HepG2 (cell line): ENCODE measurements around the gene HOXA10. TPM values are rescaled to one million over a fixed set of nuclear protein-coding genes. Genes with fewer than 3 reads are reported as not detected.

Experiments
- ESRRA ChIP-seq: sonication (generic); formaldehyde crosslinking; IDR thresholded peaks from 2 replicates; pipeline ENCODE4 v1.5.1; 2020; ENCODE audit warnings: mild to moderate bottlenecking, low read depth, missing genetic modification reagents
- FOXM1 ChIP-seq: sonication (generic); formaldehyde crosslinking; IDR thresholded peaks from 2 replicates; pipeline ENCODE4 v1.5.0; 2020; ENCODE audit warnings: missing genetic modification reagents
- GTF2F1 ChIP-seq: fragments of 150-350 bp; IDR thresholded peaks from 2 replicates; pipeline ENCODE4 v1.6.1; 2014; ENCODE audit warnings: low read length
- HMGA1 ChIP-seq: sonication (generic); formaldehyde crosslinking; conservative IDR thresholded peaks from 2 replicates; pipeline ENCODE4 v1.4.0; 2020; ENCODE audit warnings: missing genetic modification reagents
- KAT8 ChIP-seq: IDR thresholded peaks from 2 replicates; pipeline ENCODE4 v1.6.1; 2016; ENCODE audit warnings: missing genetic modification reagents, missing compliant biosample characterization
- KDM5B ChIP-seq: sonication (generic); formaldehyde crosslinking; IDR thresholded peaks from 2 replicates; pipeline ENCODE4 v1.4.0; 2020; ENCODE audit warnings: missing genetic modification reagents, mild to moderate bottlenecking, borderline replicate concordance
- POGK ChIP-seq: sonication (generic); formaldehyde crosslinking; conservative IDR thresholded peaks from 2 replicates; pipeline ENCODE4 v1.8.0; 2022; ENCODE audit warnings: mild to moderate bottlenecking, moderate library complexity, missing genetic modification reagents
- SIN3A ChIP-seq: IDR thresholded peaks from 2 replicates; pipeline ENCODE4 v1.6.1; 2011; ENCODE audit warnings: low read depth, mild to moderate bottlenecking, control low read depth, low read length, borderline replicate concordance
- SOX5 ChIP-seq: IDR thresholded peaks from 2 replicates; pipeline ENCODE4 v1.6.1; 2016; ENCODE audit warnings: borderline replicate concordance
- SYNCRIP ChIP-seq: fragments of 200-400 bp; formaldehyde crosslinking; IDR thresholded peaks from 2 replicates; pipeline ENCODE4 v1.6.1; 2018; ENCODE audit warnings: mild to moderate bottlenecking, low read depth, low read length; ENCODE audit not compliant: insufficient read depth
- U2AF1 ChIP-seq: fragments of 200-400 bp; formaldehyde crosslinking; optimal IDR thresholded peaks from 2 replicates; pipeline ENCODE3; 2017; ENCODE audit warnings: mild to moderate bottlenecking, low read depth, low read length
- ZBTB1 ChIP-seq: sonication (generic); formaldehyde crosslinking; IDR thresholded peaks from 2 replicates; pipeline ENCODE4 v1.4.0; 2020; ENCODE audit warnings: missing genetic modification reagents, borderline replicate concordance
- ZBTB7B ChIP-seq: sonication (generic); formaldehyde crosslinking; IDR thresholded peaks from 2 replicates; pipeline ENCODE4 v1.4.0; 2020; ENCODE audit warnings: missing genetic modification reagents
- ZFP36 ChIP-seq: fragments of 150-350 bp; IDR thresholded peaks from 2 replicates; pipeline ENCODE4 v1.6.1; 2018; ENCODE audit warnings: borderline replicate concordance, low read length, low read depth; ENCODE audit not compliant: partially characterized antibody
- ZNF264 ChIP-seq: sonication (generic); formaldehyde crosslinking; IDR thresholded peaks from 2 replicates; pipeline ENCODE4 v1.4.0; 2020; ENCODE audit warnings: missing genetic modification reagents
- ZNF34 ChIP-seq: sonication (generic); formaldehyde crosslinking; IDR thresholded peaks from 2 replicates; pipeline ENCODE4 v1.4.0; 2020; ENCODE audit warnings: mild to moderate bottlenecking, missing genetic modification reagents, borderline replicate concordance
- ZNF414 ChIP-seq: sonication (generic); formaldehyde crosslinking; IDR thresholded peaks from 2 replicates; pipeline ENCODE4 v1.5.0; 2020; ENCODE audit warnings: missing genetic modification reagents
- ZNF547 ChIP-seq: sonication (generic); formaldehyde crosslinking; IDR thresholded peaks from 2 replicates; pipeline ENCODE4 v1.5.1; 2020; ENCODE audit warnings: mild to moderate bottlenecking, missing genetic modification reagents
- ZNF564 ChIP-seq: sonication (generic); formaldehyde crosslinking; IDR thresholded peaks from 2 replicates; pipeline ENCODE4 v1.8.1; 2023; ENCODE audit warnings: mild to moderate bottlenecking, missing genetic modification reagents
- polyA plus RNA-seq, 8 experiments: library from polyadenylated mRNA; depleted of rRNA in 3 of 8; stranded (reverse) in 7 of 8; unstranded in 1 of 8; fragments of >200 nt; fragmentation: Illumina TruSeq in 4 of 8; extraction: Trizol in 4 of 8; gene quantifications; 2 replicates each; pipeline versions ENCODE4 v1.2.1 to v1.2.3, GENCODE V29; 2011 to 2016; ENCODE audit warnings: low read depth in 4 of 8, missing spikeins in 1 of 8, mixed read lengths in 1 of 8; ENCODE audit not compliant: insufficient read depth in 1 of 8
- total RNA-seq, 5 experiments: library from RNA; depleted of rRNA; stranded (reverse); fragments of >200 nt; fragmentation: Illumina TruSeq; extraction: Trizol; gene quantifications; 2 replicates each; pipeline ENCODE4 v1.2.3, GENCODE V29; 2016; ENCODE audit warnings: low read depth in 1 of 5
- TF ChIP-seq, protein P1 (sequence below): sonication (generic); formaldehyde crosslinking; IDR thresholded peaks from 2 replicates; pipeline ENCODE4 v1.9.0; 2022; ENCODE audit warnings: low read depth, missing genetic modification reagents
- TF ChIP-seq, protein P2 (sequence below): sonication (generic); formaldehyde crosslinking; IDR thresholded peaks from 2 replicates; pipeline ENCODE4 v1.4.0; 2020; ENCODE audit warnings: missing genetic modification reagents, borderline replicate concordance
- TF ChIP-seq, protein P3 (sequence below): fragments of 450-650 bp; IDR thresholded peaks from 2 replicates; pipeline ENCODE4 v1.6.1; 2017

HOXA10 gene
- total and polyA plus RNA-seq, 2 of the 13 experiments (the other 11 are each of a cell fraction or from before 2014, with no cell fraction given), result not detected

- no peak for TF ChIP-seq FOXM1 (CRISPR knock-in tag)
- TF ChIP-seq SYNCRIP, result no peak
- TF ChIP-seq ZNF264 (CRISPR knock-in tag), result no peak
- peak; percentile 85 for TF ChIP-seq SOX5 (CRISPR knock-in tag)
- no peak for TF ChIP-seq ZNF414
- TF ChIP-seq KDM5B (CRISPR knock-in tag), result no peak
- TF ChIP-seq KAT8 (CRISPR knock-in tag), result no peak
- no peak for TF ChIP-seq ZNF564
- 0 out of 2 replicates have a peak, but pooled peaks have one; percentile 37 for TF ChIP-seq ZNF547 (CRISPR knock-in tag)
- TF ChIP-seq, protein P1, sequence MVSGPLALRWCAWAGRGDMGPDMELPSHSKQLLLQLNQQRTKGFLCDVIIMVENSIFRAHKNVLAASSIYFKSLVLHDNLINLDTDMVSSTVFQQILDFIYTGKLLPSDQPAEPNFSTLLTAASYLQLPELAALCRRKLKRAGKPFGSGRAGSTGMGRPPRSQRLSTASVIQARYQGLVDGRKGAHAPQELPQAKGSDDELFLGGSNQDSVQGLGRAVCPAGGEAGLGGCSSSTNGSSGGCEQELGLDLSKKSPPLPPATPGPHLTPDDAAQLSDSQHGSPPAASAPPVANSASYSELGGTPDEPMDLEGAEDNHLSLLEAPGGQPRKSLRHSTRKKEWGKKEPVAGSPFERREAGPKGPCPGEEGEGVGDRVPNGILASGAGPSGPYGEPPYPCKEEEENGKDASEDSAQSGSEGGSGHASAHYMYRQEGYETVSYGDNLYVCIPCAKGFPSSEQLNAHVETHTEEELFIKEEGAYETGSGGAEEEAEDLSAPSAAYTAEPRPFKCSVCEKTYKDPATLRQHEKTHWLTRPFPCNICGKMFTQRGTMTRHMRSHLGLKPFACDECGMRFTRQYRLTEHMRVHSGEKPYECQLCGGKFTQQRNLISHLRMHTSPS (CRISPR knock-in tag), result no peak
- no peak for TF ChIP-seq SIN3A
- TF ChIP-seq, protein P2, sequence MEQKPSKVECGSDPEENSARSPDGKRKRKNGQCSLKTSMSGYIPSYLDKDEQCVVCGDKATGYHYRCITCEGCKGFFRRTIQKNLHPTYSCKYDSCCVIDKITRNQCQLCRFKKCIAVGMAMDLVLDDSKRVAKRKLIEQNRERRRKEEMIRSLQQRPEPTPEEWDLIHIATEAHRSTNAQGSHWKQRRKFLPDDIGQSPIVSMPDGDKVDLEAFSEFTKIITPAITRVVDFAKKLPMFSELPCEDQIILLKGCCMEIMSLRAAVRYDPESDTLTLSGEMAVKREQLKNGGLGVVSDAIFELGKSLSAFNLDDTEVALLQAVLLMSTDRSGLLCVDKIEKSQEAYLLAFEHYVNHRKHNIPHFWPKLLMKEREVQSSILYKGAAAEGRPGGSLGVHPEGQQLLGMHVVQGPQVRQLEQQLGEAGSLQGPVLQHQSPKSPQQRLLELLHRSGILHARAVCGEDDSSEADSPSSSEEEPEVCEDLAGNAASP (CRISPR knock-in tag), result peak; percentile 75; the same call in 1 of the 2 replicates
- TF ChIP-seq ZBTB1 (CRISPR knock-in tag), result no peak
- TF ChIP-seq HMGA1, result no peak
- no peak for TF ChIP-seq U2AF1
- peak; percentile 88 for TF ChIP-seq ESRRA (CRISPR knock-in tag)
- TF ChIP-seq ZBTB7B (CRISPR knock-in tag), result no peak
- TF ChIP-seq, protein P3, sequence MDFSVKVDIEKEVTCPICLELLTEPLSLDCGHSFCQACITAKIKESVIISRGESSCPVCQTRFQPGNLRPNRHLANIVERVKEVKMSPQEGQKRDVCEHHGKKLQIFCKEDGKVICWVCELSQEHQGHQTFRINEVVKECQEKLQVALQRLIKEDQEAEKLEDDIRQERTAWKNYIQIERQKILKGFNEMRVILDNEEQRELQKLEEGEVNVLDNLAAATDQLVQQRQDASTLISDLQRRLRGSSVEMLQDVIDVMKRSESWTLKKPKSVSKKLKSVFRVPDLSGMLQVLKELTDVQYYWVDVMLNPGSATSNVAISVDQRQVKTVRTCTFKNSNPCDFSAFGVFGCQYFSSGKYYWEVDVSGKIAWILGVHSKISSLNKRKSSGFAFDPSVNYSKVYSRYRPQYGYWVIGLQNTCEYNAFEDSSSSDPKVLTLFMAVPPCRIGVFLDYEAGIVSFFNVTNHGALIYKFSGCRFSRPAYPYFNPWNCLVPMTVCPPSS, result no peak
- TF ChIP-seq POGK, result no peak
- TF ChIP-seq ZNF34 (CRISPR knock-in tag), result no peak
- no peak for TF ChIP-seq ZFP36
- no peak for TF ChIP-seq GTF2F1
Observed at GRCh38 chr7:27133409-27134231, 40.5 kb downstream of the HOXA10 start (continued).
